Stimulated activated CD4-positive, alpha-beta T cell treated with anti-CD3 and anti-CD28 coated beads, Interleukin-1b, Interleukin-23, amount 100 ng/mL, for 48 hours (primary cell): Measurements from ENCODE around the gene ZFAND6.
A peak's percentile ranks its signal among the peaks of the same experiment; 100 is the strongest.
"Not testable (repeated sequence)": the region's sequence is repeated elsewhere in the genome, so short reads cannot be mapped to it uniquely, and the experiment has no call there.

Experiments used
- DNase-seq: peaks from one replicate; pipeline ENCODE4 v3.0.0-alpha.2; 2020

ZFAND6 gene

GRCh38 chr15:80058851-80059785 lies at the start of gene ZFAND6:
Gene ZFAND6, plus strand, starts transcription at chr15:80059676. Its CDS starts 60,669 bp downstream, at chr15:80120345.
- peak; percentile 91 for DNase-seq

- no peak for DNase-seq
Measured at GRCh38 chr15:80010131-80010673, 49.3 kb upstream of the ZFAND6 start.

GRCh38 chr15:80011041-80011523 lies 48.4 kb upstream of the ZFAND6 start:
- DNase-seq: peak; percentile 66

GRCh38 chr15:80011596-80011995 lies 47.9 kb upstream of the ZFAND6 start:
- no peak for DNase-seq

GRCh38 chr15:80012060-80012726 lies 47.3 kb upstream of the ZFAND6 start:
- DNase-seq: no peak

GRCh38 chr15:80014186-80014585 lies 45.3 kb upstream of the ZFAND6 start:
- DNase-seq: not testable (repeated sequence)

GRCh38 chr15:80015156-80015555 lies 44.3 kb upstream of the ZFAND6 start:
- no peak for DNase-seq

- not testable (repeated sequence) for DNase-seq
Measured at GRCh38 chr15:80016506-80016905, 43.0 kb upstream of the ZFAND6 start.

GRCh38 chr15:80017139-80017538 lies 42.3 kb upstream of the ZFAND6 start:
- DNase-seq: not testable (repeated sequence)

GRCh38 chr15:80019168-80019745 lies 40.2 kb upstream of the ZFAND6 start:
- no peak for DNase-seq

GRCh38 chr15:80020149-80020548 lies 39.3 kb upstream of the ZFAND6 start:
- DNase-seq: not testable (repeated sequence)

- no peak for DNase-seq
Measured at GRCh38 chr15:80020731-80021130, 38.7 kb upstream of the ZFAND6 start.

- DNase-seq: no peak
Measured at GRCh38 chr15:80026310-80026709, 33.2 kb upstream of the ZFAND6 start.

- no peak for DNase-seq
Measured at GRCh38 chr15:80026754-80027153, 32.7 kb upstream of the ZFAND6 start.

GRCh38 chr15:80028937-80029336 lies 30.5 kb upstream of the ZFAND6 start:
- no peak for DNase-seq

GRCh38 chr15:80031841-80032240 lies 27.6 kb upstream of the ZFAND6 start:
- peak; percentile 53 for DNase-seq

GRCh38 chr15:80034629-80035028 lies 24.8 kb upstream of the ZFAND6 start:
- no peak for DNase-seq

- no peak for DNase-seq
Measured at GRCh38 chr15:80036071-80036470, 23.4 kb upstream of the ZFAND6 start.

GRCh38 chr15:80041494-80042253 lies 17.8 kb upstream of the ZFAND6 start:
- DNase-seq: no peak

- no peak for DNase-seq
Measured at GRCh38 chr15:80042568-80042967, 16.9 kb upstream of the ZFAND6 start.

GRCh38 chr15:80045219-80045618 lies 14.3 kb upstream of the ZFAND6 start:
- DNase-seq: not testable (repeated sequence)

GRCh38 chr15:80049046-80049445 lies 10.4 kb upstream of the ZFAND6 start:
- no peak for DNase-seq
